Measurements from ENCODE around the gene KCTD2. TPM values are rescaled to one million over a fixed set of nuclear protein-coding genes. Genes with fewer than 3 reads are reported as not detected.

The KCTD2 gene
- total RNA-seq, 2 donors from 2014 or later = 27.7 to 32.8 TPM

DNA sequence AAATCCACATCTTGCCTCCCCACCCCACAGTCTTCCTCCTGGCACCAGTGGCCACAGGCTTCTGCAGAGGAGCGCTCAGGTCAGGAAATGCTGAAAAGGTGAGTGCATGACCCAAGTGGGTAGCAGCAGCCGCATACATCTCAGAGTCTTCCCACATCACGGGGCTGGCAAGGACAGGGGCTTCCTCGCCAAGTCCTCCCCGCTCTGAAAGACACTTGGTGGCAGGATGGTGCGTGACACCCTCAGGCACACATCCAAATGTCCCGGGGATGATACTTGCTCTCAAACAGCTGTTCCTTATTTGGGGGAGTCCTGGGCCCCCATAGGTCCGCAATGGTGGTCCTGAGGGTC lies 32.0 kb downstream of the KCTD2 start:
- no peaks in the 10 kb centered on the region for H3K36me3 ChIP-seq (ENCODE audit: control insufficient read depth, insufficient read depth, low read length)
- TF ChIP-seq CTCF (conservative IDR thresholded peaks at IDR 0.05) = no peak
- Mint-ChIP-seq H3K4me1 (peaks cover 27% of the 10 kb centered on the region), H3K9me3 (no peaks in the 10 kb centered on the region), H3K27me3 (ENCODE audit: insufficient read depth) (no peaks in the 10 kb centered on the region), H3K4me3 (peak overlapping the region; percentile 31), H3K27ac (peak overlapping the region; percentile 79), H3K36me3 (ENCODE audit: low read depth) (no peaks in the 10 kb centered on the region)
- no peak overlapping the region for H3K4me3 ChIP-seq (ENCODE audit: low read length)
- 88 to 91% methylated on average over 7 to 8 of the region's 8 CpGs for WGBS, 2 experiments (ENCODE audit: insufficient coverage in 1 of 2, insufficient read length in 1 of 2)
- no peak overlapping the region for H3K27ac ChIP-seq (ENCODE audit: low read depth, low read length)
- H3K4me1 ChIP-seq (ENCODE audit: control insufficient read depth, insufficient read depth, low read length) = peaks cover 9% of the 10 kb centered on the region
- H3K27me3 ChIP-seq (ENCODE audit: control insufficient read depth, insufficient read depth, low read length, poor library complexity, severe bottlenecking) = no peaks in the 10 kb centered on the region
- H3K9ac ChIP-seq (ENCODE audit: extremely low read depth, low read length, poor library complexity, severe bottlenecking) = no peak overlapping the region
- peak; percentile 73 for DNase-seq
- H3K9me3 ChIP-seq (ENCODE audit: control insufficient read depth, low read length) = no peaks in the 10 kb centered on the region

DNA sequence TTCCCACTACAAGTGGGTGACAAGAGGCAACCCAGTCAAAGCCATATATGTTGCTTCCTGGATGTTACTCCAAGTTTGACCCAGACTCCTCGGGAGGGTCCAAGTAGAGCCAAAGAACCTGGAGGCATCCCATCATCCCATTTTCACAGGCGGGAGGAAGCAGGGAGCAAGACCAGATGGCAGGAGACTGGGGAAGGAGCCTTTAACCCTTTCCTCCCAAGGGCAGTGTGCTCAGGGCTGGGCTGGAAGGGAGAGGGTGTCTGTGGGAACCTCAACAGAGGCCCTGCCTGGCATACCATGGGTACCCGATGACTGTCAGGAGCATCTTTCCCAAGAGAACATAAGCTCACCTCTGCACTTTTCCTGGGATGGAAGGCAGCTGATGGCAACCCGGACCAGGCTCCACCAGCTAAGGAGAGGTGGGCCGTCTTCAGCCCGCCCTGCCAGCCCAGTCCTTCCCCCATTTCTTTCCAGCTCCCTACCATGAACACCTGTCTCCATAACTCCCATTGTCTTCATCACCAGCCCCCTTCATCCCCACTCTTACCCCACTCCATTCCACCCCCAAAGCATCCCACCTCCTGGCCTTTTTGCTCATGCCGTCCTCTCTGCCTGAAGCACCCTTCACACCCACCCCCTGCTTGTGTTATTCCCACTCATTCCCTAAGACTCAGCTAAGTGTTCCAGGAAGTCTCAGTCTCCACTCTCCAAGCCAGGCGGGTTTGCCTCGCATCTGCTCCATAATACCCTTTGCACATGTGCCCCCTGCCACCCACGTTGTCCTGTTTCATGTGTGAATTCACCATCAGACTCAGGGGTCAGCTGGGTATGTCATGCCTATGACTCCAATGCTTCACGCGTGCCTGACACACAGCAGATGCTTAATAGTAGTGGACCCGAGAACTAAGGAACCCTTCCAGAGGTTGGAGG lies 34.9 kb downstream of the KCTD2 start:
- Mint-ChIP-seq H3K36me3 (ENCODE audit: low read depth) (no peaks in the 10 kb centered on the region), H3K4me1 (peaks cover 33% of the 10 kb centered on the region), H3K27me3 (ENCODE audit: insufficient read depth) (no peaks in the 10 kb centered on the region), H3K27ac (no peak overlapping the region), H3K4me3 (no peak overlapping the region), H3K9me3 (no peaks in the 10 kb centered on the region)
- Histone ChIP-seq H3K9me3 (ENCODE audit: control insufficient read depth, low read length) (no peaks in the 10 kb centered on the region), H3K27ac (ENCODE audit: low read depth, low read length) (no peak overlapping the region), H3K36me3 (ENCODE audit: control insufficient read depth, insufficient read depth, low read length) (no peaks in the 10 kb centered on the region), H3K9ac (ENCODE audit: extremely low read depth, low read length, poor library complexity, severe bottlenecking) (no peak overlapping the region), H3K27me3 (ENCODE audit: control insufficient read depth, insufficient read depth, low read length, poor library complexity, severe bottlenecking) (no peaks in the 10 kb centered on the region), H3K4me3 (ENCODE audit: low read length) (no peak overlapping the region), H3K4me1 (ENCODE audit: control insufficient read depth, insufficient read depth, low read length) (peaks cover 11% of the 10 kb centered on the region)
- WGBS, 2 experiments (ENCODE audit: insufficient coverage in 1 of 2, insufficient read length in 1 of 2) = 89 to 91% methylated on average over 6 to 13 of the region's 13 CpGs
- DNase-seq = peak; percentile 52
- no peak for TF ChIP-seq CTCF (conservative IDR thresholded peaks at IDR 0.05)

- DNase-seq = peak; percentile 53
- peaks cover 36% of the 10 kb centered on the region for H3K4me1 Mint-ChIP-seq
Observed at GRCh38 chr17:75082683-75083082, 35.7 kb downstream of the KCTD2 start.

More at GRCh38 chr17:75082683-75083082, 35.7 kb downstream of the KCTD2 start:
- Histone ChIP-seq H3K27ac (ENCODE audit: low read depth, low read length) (no peak overlapping the region), H3K4me3 (ENCODE audit: low read length) (no peak overlapping the region), H3K27me3 (ENCODE audit: control insufficient read depth, insufficient read depth, low read length, poor library complexity, severe bottlenecking) (no peaks in the 10 kb centered on the region), H3K9me3 (ENCODE audit: control insufficient read depth, low read length) (no peaks in the 10 kb centered on the region), H3K36me3 (ENCODE audit: control insufficient read depth, insufficient read depth, low read length) (no peaks in the 10 kb centered on the region), H3K9ac (ENCODE audit: extremely low read depth, low read length, poor library complexity, severe bottlenecking) (no peak overlapping the region), H3K4me1 (ENCODE audit: control insufficient read depth, insufficient read depth, low read length) (peaks cover 11% of the 10 kb centered on the region)
- WGBS, 2 experiments (ENCODE audit: insufficient coverage in 1 of 2, insufficient read length in 1 of 2) = 75 to 77% methylated on average over 5 to 6 of the region's 6 CpGs
- no peak for TF ChIP-seq CTCF (conservative IDR thresholded peaks at IDR 0.05)
- no peaks in the 10 kb centered on the region for H3K9me3 Mint-ChIP-seq
- H3K36me3 Mint-ChIP-seq (ENCODE audit: low read depth) = no peaks in the 10 kb centered on the region
- no peak overlapping the region for H3K27ac Mint-ChIP-seq
- no peak overlapping the region for H3K4me3 Mint-ChIP-seq
- H3K27me3 Mint-ChIP-seq (ENCODE audit: insufficient read depth) = no peaks in the 10 kb centered on the region
